ENCODE data around the gene THSD4. TPM values are rescaled to one million over a fixed set of nuclear protein-coding genes. Genes with fewer than 3 reads are reported as not detected.
"Not testable (repeated sequence)": the region's sequence is repeated elsewhere in the genome, so short reads cannot be mapped to it uniquely, and the experiment has no call there.

Gene THSD4
- total RNA-seq, 1 donor: under 0.01 TPM

GRCh38 chr15:71143373-71144310 is 28.4 kb downstream of the THSD4 start:
- DNase-seq (ENCODE audit: low read depth in 2 of 3, low spot score in 2 of 3): no peak

- DNase-seq (ENCODE audit: low read depth in 2 of 3, low spot score in 2 of 3): no peak
Observed at GRCh38 chr15:71145648-71146047, 30.4 kb downstream of the THSD4 start.

GRCh38 chr15:71146580-71146982 is 31.3 kb downstream of the THSD4 start:
- no peak for DNase-seq (ENCODE audit: low read depth in 2 of 3, low spot score in 2 of 3)

- no peak for DNase-seq (ENCODE audit: low read depth in 2 of 3, low spot score in 2 of 3)
Observed at GRCh38 chr15:71148048-71148447, 32.8 kb downstream of the THSD4 start.

- DNase-seq (ENCODE audit: low read depth in 2 of 3, low spot score in 2 of 3): no peak
Observed at GRCh38 chr15:71149646-71150557, 34.6 kb downstream of the THSD4 start.

- no peak for DNase-seq (ENCODE audit: low read depth in 2 of 3, low spot score in 2 of 3)
Observed at GRCh38 chr15:71151081-71151480, 35.8 kb downstream of the THSD4 start.

- no peak for DNase-seq (ENCODE audit: low read depth in 2 of 3, low spot score in 2 of 3)
Observed at GRCh38 chr15:71152542-71152941, 37.3 kb downstream of the THSD4 start.

GRCh38 chr15:71153823-71154524 is 38.7 kb downstream of the THSD4 start:
- no peak for DNase-seq (ENCODE audit: low read depth in 2 of 3, low spot score in 2 of 3)

- DNase-seq (ENCODE audit: low read depth in 2 of 3, low spot score in 2 of 3): no peak
Observed at GRCh38 chr15:71154607-71155200, 39.4 kb downstream of the THSD4 start.

- DNase-seq (ENCODE audit: low read depth in 2 of 3, low spot score in 2 of 3): no peak
Observed at GRCh38 chr15:71155534-71155933, 40.3 kb downstream of the THSD4 start.

- DNase-seq (ENCODE audit: low read depth in 2 of 3, low spot score in 2 of 3): no peak
Observed at GRCh38 chr15:71160976-71161375, 45.7 kb downstream of the THSD4 start.

GRCh38 chr15:71162309-71162708 is 47.0 kb downstream of the THSD4 start:
- DNase-seq (ENCODE audit: low read depth in 2 of 3, low spot score in 2 of 3): no peak

GRCh38 chr15:71164606-71165005 is 49.3 kb downstream of the THSD4 start:
- DNase-seq (ENCODE audit: low read depth in 2 of 3, low spot score in 2 of 3): not testable (repeated sequence)

- DNase-seq (ENCODE audit: low read depth in 2 of 3, low spot score in 2 of 3): no peak
Observed at GRCh38 chr15:71167445-71168165, 52.3 kb downstream of the THSD4 start.

GRCh38 chr15:71168166-71168834 is 53.0 kb downstream of the THSD4 start:
- no peak for DNase-seq (ENCODE audit: low read depth in 2 of 3, low spot score in 2 of 3)

- no peak for DNase-seq (ENCODE audit: low read depth in 2 of 3, low spot score in 2 of 3)
Observed at GRCh38 chr15:71170163-71170562, 54.9 kb downstream of the THSD4 start.

GRCh38 chr15:71171195-71171594 is 55.9 kb downstream of the THSD4 start:
- no peak for DNase-seq (ENCODE audit: low read depth in 2 of 3, low spot score in 2 of 3)

- DNase-seq (ENCODE audit: low read depth in 2 of 3, low spot score in 2 of 3): not testable (repeated sequence)
Observed at GRCh38 chr15:71174360-71174759, 59.1 kb downstream of the THSD4 start.

Measured in hematopoietic multipotent progenitor cell (in vitro differentiated cells).